Endodermal cell (in vitro differentiated cells): ENCODE data around the gene BMP7. TPM values are rescaled to one million over a fixed set of nuclear protein-coding genes. Genes with fewer than 3 reads are reported as not detected.

ENCODE experiments used
- DNase-seq: peaks from one replicate; pipeline ENCODE4 v3.0.0-alpha.2; 2017
- H3K27ac ChIP-seq: 2 replicates; pipeline ENCODE4 v1.5.1; 2013; ENCODE audit warnings: mild to moderate bottlenecking, low read depth, low read length, moderate library complexity
- H3K27me3 ChIP-seq: 2 replicates; pipeline ENCODE4 v1.6.1; 2013; ENCODE audit warnings: mild to moderate bottlenecking, low read length, moderate library complexity; ENCODE audit not compliant: insufficient read depth, control insufficient read depth, poor library complexity, severe bottlenecking
- H3K36me3 ChIP-seq: 2 replicates; pipeline ENCODE4 v1.7.0; 2013; ENCODE audit warnings: mild to moderate bottlenecking, low read length, moderate library complexity; ENCODE audit not compliant: control insufficient read depth, insufficient read depth
- H3K4me1 ChIP-seq: one replicate; pipeline ENCODE4 v1.7.0; 2013; ENCODE audit warnings: low read length; ENCODE audit not compliant: control insufficient read depth, insufficient read depth
- H3K4me3 ChIP-seq: 2 replicates; pipeline ENCODE4 v1.5.1; 2013; ENCODE audit warnings: mild to moderate bottlenecking, low read length, moderate library complexity
- H3K9ac ChIP-seq: 2 replicates; pipeline ENCODE4 v1.6.1; 2013; ENCODE audit warnings: mild to moderate bottlenecking, low read length, moderate library complexity; ENCODE audit not compliant: poor library complexity, severe bottlenecking; ENCODE audit errors: extremely low read depth
- H3K9me3 ChIP-seq: 2 replicates; pipeline ENCODE4 v1.6.1; 2013; ENCODE audit warnings: mild to moderate bottlenecking, low read length, moderate library complexity; ENCODE audit not compliant: control insufficient read depth
- H3K27ac Mint-ChIP-seq: 2 replicates; pipeline ENCODE4 v1.8.0; 2020; ENCODE audit warnings: mixed read lengths
- H3K27me3 Mint-ChIP-seq: 2 replicates; pipeline ENCODE4 v1.8.0; 2021; ENCODE audit warnings: mild to moderate bottlenecking, mixed read lengths; ENCODE audit not compliant: insufficient read depth
- H3K36me3 Mint-ChIP-seq: 2 replicates; pipeline ENCODE4 v1.8.0; 2020; ENCODE audit warnings: low read depth, mixed read lengths
- H3K4me1 Mint-ChIP-seq: 2 replicates; pipeline ENCODE4 v1.8.0; 2020; ENCODE audit warnings: mixed read lengths
- H3K4me3 Mint-ChIP-seq: 2 replicates; pipeline ENCODE4 v1.8.0; 2020; ENCODE audit warnings: mild to moderate bottlenecking, moderate library complexity, mixed read lengths
- H3K9me3 Mint-ChIP-seq: 2 replicates; pipeline ENCODE4 v1.8.0; 2020; ENCODE audit warnings: mild to moderate bottlenecking, mixed read lengths
- CTCF ChIP-seq: fragments of 200-600 bp; sonication (generic); conservative IDR thresholded peaks from 2 replicates; pipeline ENCODE4 v1.5.0; 2021; ENCODE audit warnings: antibody characterized with exemption, mild to moderate bottlenecking
- WGBS, 2 experiments: methylation state at CpG; one replicate each; pipeline versions ENCODE4 v1.1.5 to v1.1.7; 2013; ENCODE audit warnings: missing lambda C conversion rate in 2 of 2, mixed read lengths in 1 of 2; ENCODE audit not compliant: insufficient coverage in 1 of 2, insufficient read length in 1 of 2; 5-methylcytosine and 5-hydroxymethylcytosine counted together
- total RNA-seq, 2 donors: library from RNA; stranded (reverse); fragmentation: NEBNext Ultra II Directional in 1 of 2; extraction: Animal tissue kit (Norgen Biotek cat#: 25700) in 1 of 2; gene quantifications; 2 replicates in 1 of 2; 3 replicates in 1 of 2; pipeline ENCODE4 v1.2.1, GENCODE V29; 2021

The BMP7 gene
- total RNA-seq, 2 donors from 2014 or later = 45.6 to 49.6 TPM

- WGBS, 2 experiments = 87 to 98% methylated on average over 4 of the region's 4 CpGs
- no peaks in the 10 kb centered on the region for H3K4me1 ChIP-seq
- H3K9ac ChIP-seq = no peak overlapping the region
- Mint-ChIP-seq H3K4me3 (no peak overlapping the region), H3K9me3 (peaks cover 36% of the 10 kb centered on the region), H3K36me3 (peaks cover 43% of the 10 kb centered on the region), H3K27me3 (peaks cover 18% of the 10 kb centered on the region), H3K27ac (no peak overlapping the region), H3K4me1 (peaks cover 20% of the 10 kb centered on the region)
- H3K27me3 ChIP-seq = peaks cover 24% of the 10 kb centered on the region
- no peak overlapping the region for H3K27ac ChIP-seq
- DNase-seq = no peak
- H3K9me3 ChIP-seq = peaks cover 32% of the 10 kb centered on the region
- TF ChIP-seq CTCF = no peak
- H3K36me3 ChIP-seq = no peaks in the 10 kb centered on the region
- H3K4me3 ChIP-seq = no peak overlapping the region
Observed at GRCh38 chr20:57238089-57238488, 28.4 kb downstream of the BMP7 start.

GRCh38 chr20:57237585-57237953 lies 28.9 kb downstream of the BMP7 start:
- H3K36me3 ChIP-seq = no peaks in the 10 kb centered on the region
- H3K9ac ChIP-seq = no peak overlapping the region
- Mint-ChIP-seq H3K27ac (no peak overlapping the region), H3K9me3 (peaks cover 36% of the 10 kb centered on the region), H3K36me3 (peaks cover 43% of the 10 kb centered on the region), H3K27me3 (peaks cover 19% of the 10 kb centered on the region), H3K4me3 (no peak overlapping the region), H3K4me1 (peaks cover 26% of the 10 kb centered on the region)
- TF ChIP-seq CTCF = no peak
- H3K27ac ChIP-seq = no peak overlapping the region
- H3K9me3 ChIP-seq = peaks cover 32% of the 10 kb centered on the region
- WGBS, 2 experiments = 88% methylated on average over 3 of the region's 3 CpGs; no CpG with 5 or more reads in 1 of the 2 experiments
- peaks cover 24% of the 10 kb centered on the region for H3K27me3 ChIP-seq
- no peaks in the 10 kb centered on the region for H3K4me1 ChIP-seq
- no peak for DNase-seq
- H3K4me3 ChIP-seq = no peak overlapping the region

- H3K4me3 Mint-ChIP-seq = no peak overlapping the region
- H3K27me3 ChIP-seq = peaks cover 24% of the 10 kb centered on the region
- peaks cover 27% of the 10 kb centered on the region for H3K4me1 Mint-ChIP-seq
- WGBS, 2 experiments = 90 to 92% methylated on average over 13 to 15 of the region's 15 CpGs
- no peak for DNase-seq
- peaks cover 36% of the 10 kb centered on the region for H3K9me3 Mint-ChIP-seq
- H3K36me3 ChIP-seq = no peaks in the 10 kb centered on the region
- peaks cover 32% of the 10 kb centered on the region for H3K9me3 ChIP-seq
- H3K4me3 ChIP-seq = no peak overlapping the region
- H3K27ac ChIP-seq = no peak overlapping the region
- no peak overlapping the region for H3K9ac ChIP-seq
- H3K4me1 ChIP-seq = peaks cover 4% of the 10 kb centered on the region
- H3K36me3 Mint-ChIP-seq = peaks cover 43% of the 10 kb centered on the region
- peaks cover 19% of the 10 kb centered on the region for H3K27me3 Mint-ChIP-seq
- H3K27ac Mint-ChIP-seq = no peak overlapping the region
- no peak for TF ChIP-seq CTCF
Observed at GRCh38 chr20:57236813-57237584, 29.4 kb downstream of the BMP7 start.
